ENCODE data around the gene MAGI2. TPM values are rescaled to one million over a fixed set of nuclear protein-coding genes. Genes with fewer than 3 reads are reported as not detected.

Gene MAGI2
- total and polyA plus RNA-seq, 2 of the 13 experiments (the other 11 are each of a cell fraction or from before 2014, with no cell fraction given) = 1.5 to 3.8 TPM

- H3K4me2 ChIP-seq (ENCODE audit: low read depth, low read length) = no peak overlapping the region
- intact Hi-C loops (cut with micrococcal nuclease; ENCODE audit: unreplicated experiment) (no loop called here), in situ Hi-C loops (cut with HindIII; ENCODE audit: extremely low pct_ligation_motif_present, low pct_unique_long_range_greater_than_20kb) (no loop called here)
- H3K79me2 ChIP-seq (ENCODE audit: insufficient read depth, low read length) = no peaks in the 10 kb centered on the region
- no peak for TF ChIP-seq HHEX (CRISPR knock-in tag; IDR thresholded peaks at IDR 0.05)
- no peak for TF ChIP-seq ZNF280D (CRISPR knock-in tag; IDR thresholded peaks at IDR 0.05)
- no peak for TF ChIP-seq ZNF276 (CRISPR knock-in tag; IDR thresholded peaks at IDR 0.05; ENCODE audit: low read depth)
- no peak for TF ChIP-seq RAD51 (IDR thresholded peaks at IDR 0.05; ENCODE audit: borderline replicate concordance)
- BruUV-seq (replicated peaks) = no TSS peak
- H2AFZ ChIP-seq (ENCODE audit: low read length) = no peak overlapping the region
- ChIA-PET POLR2A (no interaction called here), CTCF (ENCODE audit: low intra/inter-chr PET ratio, low total read pairs) (no interaction called here)
- DNase-seq (ENCODE audit: low spot score) = no peak
- no peak overlapping the region for H3K9ac ChIP-seq (ENCODE audit: insufficient read depth, low read depth, low read length)
- no peaks in the 10 kb centered on the region for H3K4me1 ChIP-seq (ENCODE audit: insufficient read depth, low read length)
- no peaks in the 10 kb centered on the region for H3K9me3 ChIP-seq (ENCODE audit: low read length)
- no peak for ATAC-seq
- H4K20me1 ChIP-seq (ENCODE audit: insufficient read depth, low read length) = no peaks in the 10 kb centered on the region; the same call in 1 of the 2 replicates
- no peaks in the 10 kb centered on the region for H3K36me3 ChIP-seq (replicated peaks in 1 of 2; ENCODE audit: control insufficient read depth in 1 of 2, insufficient read depth in 2 of 2, low read length in 2 of 2)
- FAIRE-seq = no peak
- H3K27me3 ChIP-seq (ENCODE audit: control insufficient read depth in 1 of 2, insufficient read depth in 2 of 2, low read length in 2 of 2) = no peaks in the 10 kb centered on the region
- 96% methylated on average over 1 of the region's 1 CpG for WGBS (ENCODE audit: low lambda C conversion rate)
- no peak overlapping the region for H3K27ac ChIP-seq (ENCODE audit: extremely low read length, insufficient read depth, low read length)
- no peak overlapping the region for H3K4me3 ChIP-seq (replicated peaks in 1 of 3; ENCODE audit: insufficient read depth in 1 of 3, low read depth in 2 of 3, low read length in 3 of 3)
Measured at GRCh38 chr7:78359836-78360235, 1093.6 kb downstream of the MAGI2 start.
